ENCODE measurements around the gene AHCYL2. TPM values are rescaled to one million over a fixed set of nuclear protein-coding genes. Genes with fewer than 3 reads are reported as not detected.

Gene AHCYL2
- total RNA-seq, 4 donors from 2014 or later: 33.5 to 61.2 (median 41.7) TPM

GRCh38 chr7:129256221-129256620, 31.4 kb downstream of the AHCYL2 start:
- Histone ChIP-seq H3K36me3 (no peaks in the 10 kb centered on the region), H3K4me3 (no peak overlapping the region), H3K27ac (no peak overlapping the region), H3K4me1 (peaks cover 25% of the 10 kb centered on the region), H3K9me3 (no peaks in the 10 kb centered on the region), H3K27me3 (no peaks in the 10 kb centered on the region)
- DNase-seq (ENCODE audit: low spot score in 2 of 2): no peak
- TF ChIP-seq CTCF (IDR thresholded peaks at IDR 0.05) (no peak), EP300 (IDR thresholded peaks at IDR 0.05) (no peak), POLR2A (IDR thresholded peaks at IDR 0.05) (no peak), POLR2AphosphoS5 (IDR thresholded peaks at IDR 0.05) (no peak)
- 89% methylated on average over 2 of the region's 2 CpGs for WGBS

- no peak for TF ChIP-seq CTCF (IDR thresholded peaks at IDR 0.05)
- no peak for DNase-seq (ENCODE audit: low spot score in 2 of 2)
- no peak overlapping the region for H3K27ac ChIP-seq
- no peak overlapping the region for H3K4me3 ChIP-seq
- no peaks in the 10 kb centered on the region for H3K36me3 ChIP-seq
- H3K4me1 ChIP-seq: peaks cover 18% of the 10 kb centered on the region
- H3K27me3 ChIP-seq: no peaks in the 10 kb centered on the region
- no peaks in the 10 kb centered on the region for H3K9me3 ChIP-seq
Measured at GRCh38 chr7:129257168-129257567, 32.3 kb downstream of the AHCYL2 start.

- Histone ChIP-seq H3K4me1 (peaks cover 13% of the 10 kb centered on the region), H3K27ac (no peak overlapping the region), H3K36me3 (no peaks in the 10 kb centered on the region), H3K4me3 (no peak overlapping the region), H3K27me3 (no peaks in the 10 kb centered on the region), H3K9me3 (no peaks in the 10 kb centered on the region)
- DNase-seq (ENCODE audit: low spot score in 2 of 2): no peak
- TF ChIP-seq EP300 (IDR thresholded peaks at IDR 0.05): no peak
- 70% methylated on average over 4 of the region's 4 CpGs for WGBS
Measured at GRCh38 chr7:129258649-129259389, 34.0 kb downstream of the AHCYL2 start.

GRCh38 chr7:129262324-129262723, 37.5 kb downstream of the AHCYL2 start:
- Histone ChIP-seq H3K36me3 (no peaks in the 10 kb centered on the region), H3K4me1 (peaks cover 13% of the 10 kb centered on the region), H3K4me3 (no peak overlapping the region), H3K27ac (no peak overlapping the region), H3K9me3 (no peaks in the 10 kb centered on the region), H3K27me3 (no peaks in the 10 kb centered on the region)
- 61% methylated on average over 2 of the region's 2 CpGs for WGBS
- no peak for DNase-seq (ENCODE audit: low spot score in 2 of 2)
- TF ChIP-seq EP300 (IDR thresholded peaks at IDR 0.05): no peak
- no peak for TF ChIP-seq POLR2AphosphoS5 (IDR thresholded peaks at IDR 0.05)
- no peak for TF ChIP-seq CTCF (IDR thresholded peaks at IDR 0.05)
- no peak for TF ChIP-seq POLR2A (IDR thresholded peaks at IDR 0.05)

GRCh38 chr7:129263168-129263567, 38.3 kb downstream of the AHCYL2 start:
- DNase-seq (ENCODE audit: low spot score in 2 of 2): no peak
- peaks cover 13% of the 10 kb centered on the region for H3K4me1 ChIP-seq
- H3K9me3 ChIP-seq: no peaks in the 10 kb centered on the region
- H3K4me3 ChIP-seq: no peak overlapping the region
- 74% methylated on average over 2 of the region's 2 CpGs for WGBS
- H3K36me3 ChIP-seq: no peaks in the 10 kb centered on the region
- no peak for TF ChIP-seq CTCF (IDR thresholded peaks at IDR 0.05)
- no peak for TF ChIP-seq EP300 (IDR thresholded peaks at IDR 0.05)
- TF ChIP-seq POLR2A (IDR thresholded peaks at IDR 0.05): no peak
- no peak for TF ChIP-seq POLR2AphosphoS5 (IDR thresholded peaks at IDR 0.05)
- H3K27me3 ChIP-seq: no peaks in the 10 kb centered on the region
- H3K27ac ChIP-seq: peak overlapping the region; percentile 27

- Histone ChIP-seq H3K27me3 (no peaks in the 10 kb centered on the region), H3K27ac (no peak overlapping the region), H3K4me1 (peaks cover 4% of the 10 kb centered on the region), H3K9me3 (no peaks in the 10 kb centered on the region), H3K36me3 (no peaks in the 10 kb centered on the region), H3K4me3 (no peak overlapping the region)
- no peak for TF ChIP-seq CTCF (IDR thresholded peaks at IDR 0.05)
- no peak for TF ChIP-seq POLR2A (IDR thresholded peaks at IDR 0.05)
- no peak for TF ChIP-seq POLR2AphosphoS5 (IDR thresholded peaks at IDR 0.05)
- no peak for TF ChIP-seq EP300 (IDR thresholded peaks at IDR 0.05)
- no peak for DNase-seq (ENCODE audit: low spot score in 2 of 2)
- 81% methylated on average over 4 of the region's 4 CpGs for WGBS
Measured at GRCh38 chr7:129264534-129264933, 39.7 kb downstream of the AHCYL2 start.
